K562 (cell line): Measurements from ENCODE around the gene MAGI3. TPM values are rescaled to one million over a fixed set of nuclear protein-coding genes. Genes with fewer than 3 reads are reported as not detected.

Experiments used
- ATAC-seq: fragments of 200-7000 bp; cut with Tn5 transposase; 3 replicates; pipeline ENCODE4 v1.9.1; 2020; ENCODE audit warnings: moderate library complexity
- BruUV-seq: library from RNA; stranded (reverse); fragments of 400-500 nt; replicated peaks from 2 replicates; lab custom pipeline; 2021; lab: Mats Ljungman, UMichigan
- CTCF ChIA-PET: fragments of 300-600 bp; formaldehyde crosslinking; extraction: SDS; loops from one replicate; lab custom pipeline; 2021; ENCODE audit warnings: low intra/inter-chr PET ratio; lab: Yijun Ruan, JAX
- POLR2A ChIA-PET: fragments of 300-600, 350-650 bp; sonication (Branson Sonifier 250); formaldehyde crosslinking; extraction: SDS; loops from one replicate; lab custom pipeline; 2021; ENCODE audit warnings: antibody characterized with exemption, inconsistent platforms; lab: Yijun Ruan, JAX
- DNase-seq, 4 experiments: peaks; one replicate each; pipeline versions ENCODE4 v3.0.0 to v3.0.0-alpha.2; 2011 to 2018; ENCODE audit warnings: low spot score in 3 of 4, mixed read lengths in 3 of 4; ENCODE audit errors: extremely low read depth in 1 of 4
- FAIRE-seq: peaks from 2 replicates; lab custom pipeline; 2011; peaks lifted over from hg19 to GRCh38; lab: Jason Lieb, UNC
- H2AFZ ChIP-seq: 2 replicates; pipeline ENCODE4 v1.6.0; 2011; ENCODE audit warnings: low read depth, low read length, control low read depth, inconsistent platforms
- H3K27ac ChIP-seq: fragments of 200-600 bp; 3 replicates; pipeline ENCODE4 v1.8.0; 2011; ENCODE audit warnings: low read depth, mild to moderate bottlenecking, control low read depth, inconsistent platforms, low read length, moderate library complexity, mixed read lengths; ENCODE audit errors: extremely low read depth
- H3K27me3 ChIP-seq, 2 experiments: fragments of 300-600 bp in 1 of 2; 2 replicates in 1 of 2; 3 replicates in 1 of 2; pipeline versions ENCODE4 v1.6.0 to v1.8.0; 2011; ENCODE audit warnings: inconsistent platforms in 2 of 2, low read length in 2 of 2, mild to moderate bottlenecking in 1 of 2, mixed read lengths in 1 of 2, moderate library complexity in 1 of 2; ENCODE audit not compliant: control insufficient read depth in 2 of 2, insufficient read depth in 2 of 2
- H3K36me3 ChIP-seq: fragments of 300-600 bp; 3 replicates; pipeline ENCODE4 v1.8.0; 2011; ENCODE audit warnings: mild to moderate bottlenecking, low read length, inconsistent platforms; ENCODE audit not compliant: control insufficient read depth, insufficient read depth
- H3K4me1 ChIP-seq, 2 experiments: fragments of 200-600 bp in 1 of 2; replicated peaks in 1 of 2; 2 replicates in 1 of 2; 3 replicates in 1 of 2; pipeline versions ENCODE4 v1.5.1 to v1.8.0; 2011; ENCODE audit warnings: inconsistent platforms in 2 of 2, low read length in 2 of 2, mild to moderate bottlenecking in 1 of 2, mixed read lengths in 1 of 2, moderate library complexity in 1 of 2; ENCODE audit not compliant: control insufficient read depth in 2 of 2, insufficient read depth in 2 of 2
- H3K4me2 ChIP-seq: 2 replicates; pipeline ENCODE4 v1.6.1; 2011; ENCODE audit warnings: low read length, control low read depth, inconsistent platforms, mixed read lengths; ENCODE audit not compliant: insufficient read depth
- H3K4me3 ChIP-seq: fragments of 200-600 bp; sonication (generic), shearing (Covaris generic); 2 replicates; pipeline ENCODE4 v1.5.1; 2016; ENCODE audit warnings: control low read depth, inconsistent platforms
- H3K79me2 ChIP-seq: fragments of 200-600 bp; 3 replicates; pipeline ENCODE4 v1.8.0; 2011; ENCODE audit warnings: low read length, inconsistent platforms; ENCODE audit not compliant: control insufficient read depth, insufficient read depth
- H3K9ac ChIP-seq, 2 experiments: 2 replicates each; pipeline versions ENCODE4 v1.6.0 to v1.6.1; 2011; ENCODE audit warnings: low read depth in 2 of 2, low read length in 2 of 2, control low read depth in 1 of 2, inconsistent platforms in 1 of 2, mild to moderate bottlenecking in 1 of 2, mixed read lengths in 1 of 2; ENCODE audit not compliant: insufficient read depth in 1 of 2
- H3K9me1 ChIP-seq: one replicate; pipeline ENCODE4 v1.6.0; 2011; ENCODE audit warnings: inconsistent platforms, mild to moderate bottlenecking, low read length, moderate library complexity; ENCODE audit not compliant: control insufficient read depth, insufficient read depth
- H3K9me3 ChIP-seq: replicated peaks from 2 replicates; pipeline ENCODE4 v1.5.1; 2011; ENCODE audit warnings: low read depth, low read length, inconsistent platforms; ENCODE audit not compliant: control insufficient read depth, insufficient read depth
- H4K20me1 ChIP-seq: replicated peaks from 2 replicates; pipeline ENCODE4 v1.6.1; 2011; ENCODE audit warnings: low read length, inconsistent platforms, mixed read lengths; ENCODE audit not compliant: control insufficient read depth, insufficient read depth
- ARID1B ChIP-seq: fragments of 450-650 bp; IDR thresholded peaks from 2 replicates; pipeline ENCODE4 v1.6.1; 2016; ENCODE audit warnings: antibody characterized with exemption, mild to moderate bottlenecking, inconsistent platforms
- ATF1 ChIP-seq, 2 experiments: fragments of 450-650 bp in 1 of 2; IDR thresholded peaks; 2 replicates each; pipeline ENCODE4 v1.6.1; 2016; ENCODE audit warnings: missing compliant biosample characterization in 1 of 2, missing genetic modification characterization in 1 of 2
- ATF7 ChIP-seq: fragments of 450-650 bp; IDR thresholded peaks from 2 replicates; pipeline ENCODE4 v1.7.1; 2014; ENCODE audit warnings: mild to moderate bottlenecking, moderate library complexity
- CREBBP ChIP-seq: IDR thresholded peaks from one replicate; pipeline ENCODE4 v1.6.1; 2012; ENCODE audit warnings: low read depth, mild to moderate bottlenecking, control low read depth, inconsistent platforms, low read length
- KAT8 ChIP-seq: fragments of 450-650 bp; IDR thresholded peaks from 2 replicates; pipeline ENCODE4 v1.6.1; 2016; ENCODE audit warnings: low read depth, mild to moderate bottlenecking
- MCM7 ChIP-seq, 2 experiments: fragments of 450-650 bp; IDR thresholded peaks; 2 replicates each; pipeline ENCODE4 v1.6.1; 2016 to 2018
- MEIS2 ChIP-seq: fragments of 450-650 bp; IDR thresholded peaks from 2 replicates; pipeline ENCODE4 v1.6.1; 2014; ENCODE audit warnings: mild to moderate bottlenecking; ENCODE audit not compliant: partially characterized antibody
- PCBP2 ChIP-seq: fragments of 200-400 bp; formaldehyde crosslinking; IDR thresholded peaks from 2 replicates; pipeline ENCODE4 v1.6.1; 2018; ENCODE audit warnings: low read length, low read depth, mild to moderate bottlenecking, moderate library complexity; ENCODE audit not compliant: poor library complexity, severe bottlenecking
- POLR3A ChIP-seq: IDR thresholded peaks from 2 replicates; pipeline ENCODE4 v1.6.1; 2011; ENCODE audit warnings: borderline replicate concordance, mild to moderate bottlenecking, moderate library complexity; ENCODE audit not compliant: insufficient read length, insufficient read depth; ENCODE audit errors: extremely low read depth
- POLR3G ChIP-seq: IDR thresholded peaks from 2 replicates; pipeline ENCODE4 v1.6.1; 2011; ENCODE audit not compliant: insufficient read length, insufficient replicate concordance; ENCODE audit errors: extremely low read depth
- RBM14 ChIP-seq: fragments of 200-400 bp; formaldehyde crosslinking; IDR thresholded peaks from 2 replicates; pipeline ENCODE4 v1.6.1; 2018; ENCODE audit warnings: low read depth, mild to moderate bottlenecking, low read length, moderate library complexity, borderline replicate concordance; ENCODE audit not compliant: insufficient read depth
- RHOXF2B ChIP-seq: fragments of 250-450 bp; sonication (Bioruptor Pico); conservative IDR thresholded peaks from 2 replicates; pipeline ENCODE4 v1.5.1; 2021
- ZNF224 ChIP-seq: sonication (generic); formaldehyde crosslinking; IDR thresholded peaks from 2 replicates; pipeline ENCODE4 v1.8.0; 2022; ENCODE audit warnings: mild to moderate bottlenecking, missing genetic modification reagents
- WGBS: fragments of 100-300 bp; shearing (Covaris generic); methylation state at CpG from one replicate; pipeline ENCODE4 v1.1.6; 2016; ENCODE audit warnings: low coverage, mixed read lengths; ENCODE audit not compliant: insufficient coverage; ENCODE audit errors: missing lambda C conversion rate; 5-methylcytosine and 5-hydroxymethylcytosine counted together
- in situ Hi-C: fragments of 300-500 bp; cut with MboI; formaldehyde crosslinking; loops from 4 replicates; pipeline ENCODE4 v1.15.0; 2018; ENCODE audit warnings: inconsistent platforms, mixed read lengths
- intact Hi-C: fragments of 100-400 bp; cut with micrococcal nuclease; formaldehyde crosslinking; loops from 2 replicates; pipeline ENCODE4 v1.14.2; 2022
- polyA plus RNA-seq, 8 experiments: library from polyadenylated mRNA; depleted of rRNA in 4 of 8; stranded (reverse) in 5 of 8; unstranded in 3 of 8; fragments of >200 nt; fragmentation: Nextera tagmentation in 2 of 8; fragmentation: Illumina TruSeq in 1 of 8; extraction: Ambion mirVana in 2 of 8; extraction: Trizol in 1 of 8; gene quantifications; 2 replicates each; pipeline versions ENCODE4 v1.2.1 to v1.2.3, GENCODE V29; 2011 to 2014; ENCODE audit warnings: inconsistent platforms in 1 of 8, missing spikeins in 1 of 8
- total RNA-seq, 7 experiments: library from RNA; depleted of rRNA in 6 of 7; stranded (reverse); fragments of >200 nt in 6 of 7; fragmentation: Illumina TruSeq in 2 of 7; extraction: Trizol in 2 of 7; gene quantifications; 2 replicates each; pipeline versions ENCODE4 v1.2.1 to v1.2.3, GENCODE V29; 2011 to 2021; ENCODE audit warnings: low replicate concordance in 1 of 7
- TF ChIP-seq, protein P1 (sequence below): sonication (generic); IDR thresholded peaks from 2 replicates; pipeline ENCODE4 v1.6.1; 2016

MAGI3 gene
- total and polyA plus RNA-seq, 9 of the 15 experiments (the other 6 are each of a cell fraction or from before 2014, with no cell fraction given) = 1.0 to 8.6 (median 5.5) TPM

DNA sequence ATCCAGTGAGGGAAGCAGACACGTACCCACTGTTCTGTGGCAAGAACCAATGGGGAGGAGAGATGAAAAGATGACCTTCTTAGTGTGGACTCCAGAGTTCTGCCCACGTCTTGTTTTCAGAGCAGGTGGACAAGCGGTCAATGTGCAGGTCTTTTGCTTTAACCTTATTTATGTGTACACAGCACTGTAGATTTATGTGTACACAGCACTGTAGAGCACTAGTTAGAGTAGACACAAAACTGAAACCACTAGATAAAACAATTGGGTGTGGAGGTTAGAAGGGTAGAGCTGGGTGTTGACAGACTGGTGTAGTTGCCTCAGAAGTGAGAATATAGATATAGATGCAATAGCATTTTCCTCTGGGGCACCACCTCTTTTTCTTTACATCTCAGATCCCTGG is 150.0 kb downstream of the MAGI3 start:
- Histone ChIP-seq H3K36me3 (no peaks in the 10 kb centered on the region), H3K79me2 (no peaks in the 10 kb centered on the region), H3K27me3 (no peaks in the 10 kb centered on the region), H3K9ac (no peak overlapping the region), H2AFZ (no peak overlapping the region), H3K27ac (no peak overlapping the region), H3K4me1 (no peaks in the 10 kb centered on the region; a peak in 1 of 5 replicates), H3K4me2 (no peak overlapping the region), H3K9me3 (no peaks in the 10 kb centered on the region), H3K9me1 (no peaks in the 10 kb centered on the region), H3K4me3 (no peak overlapping the region), H4K20me1 (no peaks in the 10 kb centered on the region)
- in situ Hi-C loops = no loop called here
- no peak for TF ChIP-seq ATF1 (CRISPR knock-in tag; IDR thresholded peaks at IDR 0.05)
- TF ChIP-seq ATF1 (tag; IDR thresholded peaks at IDR 0.05) = no peak
- TF ChIP-seq, protein P1, sequence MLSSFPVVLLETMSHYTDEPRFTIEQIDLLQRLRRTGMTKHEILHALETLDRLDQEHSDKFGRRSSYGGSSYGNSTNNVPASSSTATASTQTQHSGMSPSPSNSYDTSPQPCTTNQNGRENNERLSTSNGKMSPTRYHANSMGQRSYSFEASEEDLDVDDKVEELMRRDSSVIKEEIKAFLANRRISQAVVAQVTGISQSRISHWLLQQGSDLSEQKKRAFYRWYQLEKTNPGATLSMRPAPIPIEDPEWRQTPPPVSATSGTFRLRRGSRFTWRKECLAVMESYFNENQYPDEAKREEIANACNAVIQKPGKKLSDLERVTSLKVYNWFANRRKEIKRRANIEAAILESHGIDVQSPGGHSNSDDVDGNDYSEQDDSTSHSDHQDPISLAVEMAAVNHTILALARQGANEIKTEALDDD = 0 out of 2 replicates have a peak, but pooled peaks have one; percentile 36
- TF ChIP-seq POLR3A = no peak
- peak; percentile 23 for TF ChIP-seq MEIS2
- TF ChIP-seq ARID1B = no peak
- 4% methylated on average over 3 of the region's 3 CpGs for WGBS
- intact Hi-C loops = no loop called here
- no TSS peak for BruUV-seq
- ChIA-PET POLR2A (no interaction called here), CTCF (no interaction called here)
- no peak for FAIRE-seq
- ATAC-seq = no peak
- DNase-seq = no peak

DNA sequence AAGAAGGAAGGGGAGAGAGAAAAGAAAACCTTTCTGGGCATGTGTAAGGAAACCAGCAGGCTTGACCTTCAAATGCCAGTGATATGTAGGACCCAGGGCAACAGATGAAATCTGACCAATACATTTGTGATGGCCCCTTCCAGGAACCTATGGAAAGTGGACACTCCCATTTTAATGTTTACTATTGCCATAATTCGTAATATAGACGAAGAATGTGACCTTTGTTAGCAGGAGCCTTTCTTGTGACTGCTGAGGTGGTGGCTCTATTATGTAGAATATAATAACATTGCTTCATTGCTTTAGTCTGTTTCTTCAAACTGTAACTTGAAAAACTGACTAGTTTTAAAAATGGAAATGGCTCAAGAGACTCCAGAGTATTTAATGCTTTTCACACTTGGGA is 150.8 kb downstream of the MAGI3 start:
- no peak overlapping the region for H3K4me3 ChIP-seq
- no peak for FAIRE-seq
- BruUV-seq = no TSS peak

More for the DNA sequence above, 150.8 kb downstream of the MAGI3 start:
- H3K9me1 ChIP-seq = no peaks in the 10 kb centered on the region
- H3K36me3 ChIP-seq = no peaks in the 10 kb centered on the region
- DNase-seq (no peak), ATAC-seq (no peak)
- ChIA-PET POLR2A (no interaction called here), CTCF (no interaction called here)
- H3K4me1 ChIP-seq = no peaks in the 10 kb centered on the region; a peak in 1 of 5 replicates
- H3K9ac ChIP-seq = no peak overlapping the region
- no peaks in the 10 kb centered on the region for H3K79me2 ChIP-seq
- no peaks in the 10 kb centered on the region for H3K27me3 ChIP-seq
- TF ChIP-seq ATF7 (no peak), RHOXF2B (CRISPR knock-in tag) (no peak), PCBP2 (no peak), KAT8 (no peak), CREBBP (no peak), MCM7 (IDR thresholded peaks at IDR 0.05) (no peak), RBM14 (no peak), POLR3G (no peak), ZNF224 (CRISPR knock-in tag) (no peak)
- no peaks in the 10 kb centered on the region for H3K9me3 ChIP-seq
- in situ Hi-C loops = no loop called here
- no peak overlapping the region for H2AFZ ChIP-seq
- 3% methylated on average over 2 of the region's 2 CpGs for WGBS
- intact Hi-C loops = no loop called here
- no peaks in the 10 kb centered on the region for H4K20me1 ChIP-seq
- H3K4me2 ChIP-seq = no peak overlapping the region
- no peak overlapping the region for H3K27ac ChIP-seq
